ENCODE results near the gene TRIM66. TPM values are rescaled to one million over a fixed set of nuclear protein-coding genes. Genes with fewer than 3 reads are reported as not detected.

TRIM66 gene
- total and polyA plus RNA-seq, 2 experiments from 2014 or later, result 1.0 to 3.3 TPM

GRCh38 chr11:8597182-8597581 lies 85.3 kb downstream of the TRIM66 start (continued):
- TF ChIP-seq CTCF (conservative IDR thresholded peaks at IDR 0.05; ENCODE audit: low read depth in 2 of 2) (no peak), CREB1 (CRISPR knock-in tag; IDR thresholded peaks at IDR 0.05; ENCODE audit: low read depth) (no peak), ZNF331 (CRISPR knock-in tag; IDR thresholded peaks at IDR 0.05; ENCODE audit: low read depth) (no peak)

GRCh38 chr11:8596504-8597046 lies 85.9 kb downstream of the TRIM66 start:
- peak overlapping the region; percentile 23; the same call in 1 of the 2 replicates for H3K4me2 ChIP-seq
- Mint-ChIP-seq H3K36me3 (ENCODE audit: low read depth) (no peaks in the 10 kb centered on the region), H3K27ac (no peak overlapping the region), H3K4me3 (no peak overlapping the region), H3K27me3 (ENCODE audit: insufficient read depth, low read depth, poor library complexity) (peaks cover 6% of the 10 kb centered on the region), H3K4me1 (peaks cover 20% of the 10 kb centered on the region), H3K9me3 (no peaks in the 10 kb centered on the region)
- no peaks in the 10 kb centered on the region for H3F3A ChIP-seq (replicated peaks; ENCODE audit: low read depth)
- H3K27me3 ChIP-seq (ENCODE audit: insufficient read depth), result no peaks in the 10 kb centered on the region
- no peaks in the 10 kb centered on the region for H3K36me3 ChIP-seq (ENCODE audit: insufficient read depth)
- H3K79me2 ChIP-seq (replicated peaks; ENCODE audit: insufficient read depth), result 0 out of 2 replicates have a peak, but pooled peaks cover 5% of the 10 kb centered on the region
- no peak for ATAC-seq
- H3K9me2 ChIP-seq (ENCODE audit: insufficient read depth), result no peaks in the 10 kb centered on the region
- DNase-seq (ENCODE audit: low spot score), result no peak
- no peak overlapping the region; the same call in 1 of the 2 replicates for H2AFZ ChIP-seq
- peaks cover 23% of the 10 kb centered on the region; the same call in 1 of the 2 replicates for H3K4me1 ChIP-seq (ENCODE audit: insufficient read depth)
- H3K27ac ChIP-seq (ENCODE audit: low read depth), result no peak overlapping the region
- TF ChIP-seq CTCF (conservative IDR thresholded peaks at IDR 0.05; ENCODE audit: low read depth in 2 of 2) (no peak), NANOG (IDR thresholded peaks at IDR 0.05; ENCODE audit: borderline replicate concordance) (no peak)
- H4K20me1 ChIP-seq (replicated peaks; ENCODE audit: insufficient read depth), result no peaks in the 10 kb centered on the region
- H3K4me3 ChIP-seq, result no peak overlapping the region

GRCh38 chr11:8593935-8594909 lies 88.2 kb downstream of the TRIM66 start, which contains the start of gene STK33:
Gene STK33 (minus strand): TSS chr11:8594228. CDS start chr11:8474905, 119,323 bp downstream.
- no peaks in the 10 kb centered on the region for H3K36me3 ChIP-seq (ENCODE audit: insufficient read depth)
- no peaks in the 10 kb centered on the region for H4K20me1 ChIP-seq (replicated peaks; ENCODE audit: insufficient read depth)
- TF ChIP-seq EZH2phosphoT487 (IDR thresholded peaks at IDR 0.05; ENCODE audit: unreplicated experiment), result no peak
- TF ChIP-seq ZNF331 (CRISPR knock-in tag; IDR thresholded peaks at IDR 0.05; ENCODE audit: low read depth), result no peak
- no peak for TF ChIP-seq STAT1 (IDR thresholded peaks at IDR 0.05; ENCODE audit: unreplicated experiment)
- no peak for TF ChIP-seq JUNB (IDR thresholded peaks at IDR 0.05; ENCODE audit: unreplicated experiment)
- peak; percentile 78 for TF ChIP-seq POLR2AphosphoS5 (IDR thresholded peaks at IDR 0.05; ENCODE audit: low read depth)
- TF ChIP-seq CTCF (conservative IDR thresholded peaks at IDR 0.05; ENCODE audit: low read depth in 2 of 2), result no peak
- no peak for TF ChIP-seq CREB1 (CRISPR knock-in tag; IDR thresholded peaks at IDR 0.05; ENCODE audit: low read depth)
- H3K27me3 ChIP-seq (ENCODE audit: insufficient read depth), result no peaks in the 10 kb centered on the region
- peaks cover 23% of the 10 kb centered on the region; the same call in 1 of the 2 replicates for H3K4me1 ChIP-seq (ENCODE audit: insufficient read depth)
- H3K79me2 ChIP-seq (replicated peaks; ENCODE audit: insufficient read depth), result peaks cover 5% of the 10 kb centered on the region
- no peaks in the 10 kb centered on the region for H3F3A ChIP-seq (replicated peaks; ENCODE audit: low read depth)
- Mint-ChIP-seq H3K9me3 (no peaks in the 10 kb centered on the region), H3K4me1 (peaks cover 20% of the 10 kb centered on the region), H3K4me3 (peak within 1 kb of the TSS; percentile 89), H3K27me3 (ENCODE audit: insufficient read depth, low read depth, poor library complexity) (peaks cover 6% of the 10 kb centered on the region), H3K36me3 (ENCODE audit: low read depth) (no peaks in the 10 kb centered on the region), H3K27ac (peak within 1 kb of the TSS; percentile 90)
- H2AFZ ChIP-seq, result peak within 1 kb of the TSS; percentile 100
- ATAC-seq, result peak; percentile 96
- H3K4me2 ChIP-seq, result peak within 1 kb of the TSS; percentile 94
- H3K4me3 ChIP-seq, result peak within 1 kb of the TSS; percentile 86
- peak; percentile 87 for DNase-seq (ENCODE audit: low spot score)
- no peaks in the 10 kb centered on the region for H3K9me2 ChIP-seq (ENCODE audit: insufficient read depth)
- peak within 1 kb of the TSS; percentile 78; the same call in 1 of the 2 replicates for H3K27ac ChIP-seq (ENCODE audit: low read depth)
